WTC11 (cell line): Measurements from ENCODE around the gene SMTN. TPM values are rescaled to one million over a fixed set of nuclear protein-coding genes. Genes with fewer than 3 reads are reported as not detected.
A peak's percentile ranks its signal among the peaks of the same experiment; 100 is the strongest.

Source experiments
- ATAC-seq: fragments of 200-7000 bp; cut with Tn5 transposase; 2 replicates; pipeline ENCODE4 v1.10.0; 2021; ENCODE audit warnings: mild to moderate bottlenecking, moderate library complexity
- CTCF ChIA-PET: fragments of 300-600 bp; sonication (Branson Sonifier 250); formaldehyde crosslinking; loops from one replicate; lab custom pipeline; 2021; ENCODE audit warnings: antibody characterized with exemption; lab: Charles Lee
- POLR2A ChIA-PET: fragments of 350-600 bp; sonication (Branson Sonifier 250); formaldehyde crosslinking; loops from one replicate; lab custom pipeline; 2021; ENCODE audit warnings: antibody characterized with exemption; lab: Charles Lee
- DNase-seq: peaks from one replicate; pipeline ENCODE4 v3.0.0; 2021; ENCODE audit warnings: low spot score
- H3K27ac Mint-ChIP-seq: 2 replicates; pipeline ENCODE4 v1.8.0; 2021; ENCODE audit warnings: mixed read lengths
- H3K27me3 Mint-ChIP-seq: 2 replicates; pipeline ENCODE4 v1.8.0; 2021; ENCODE audit warnings: low read depth, mild to moderate bottlenecking, moderate library complexity, mixed read lengths
- H3K36me3 Mint-ChIP-seq: 2 replicates; pipeline ENCODE4 v1.8.0; 2021; ENCODE audit warnings: mixed read lengths
- H3K4me1 Mint-ChIP-seq: 2 replicates; pipeline ENCODE4 v1.8.0; 2022; ENCODE audit warnings: mixed read lengths
- H3K4me3 Mint-ChIP-seq: 2 replicates; pipeline ENCODE4 v1.8.0; 2021; ENCODE audit warnings: mild to moderate bottlenecking, moderate library complexity, mixed read lengths
- H3K9me3 Mint-ChIP-seq: 2 replicates; pipeline ENCODE4 v1.8.0; 2021; ENCODE audit warnings: mixed read lengths
- ARID4B ChIP-seq: sonication (generic); formaldehyde crosslinking; IDR thresholded peaks from 2 replicates; pipeline ENCODE4 v1.8.0; 2023; ENCODE audit warnings: missing genetic modification reagents, mild to moderate bottlenecking, borderline replicate concordance
- CBFB ChIP-seq: sonication (generic); formaldehyde crosslinking; IDR thresholded peaks from 2 replicates; pipeline ENCODE4 v1.8.1; 2022; ENCODE audit warnings: mild to moderate bottlenecking, low read depth, missing genetic modification reagents
- CTCF ChIP-seq: fragments of 200-600 bp; IDR thresholded peaks from 2 replicates; pipeline ENCODE4 v1.8.0; 2022; ENCODE audit warnings: antibody characterized with exemption
- ESRRA ChIP-seq: sonication (generic); formaldehyde crosslinking; IDR thresholded peaks from 2 replicates; pipeline ENCODE4 v1.8.1; 2022; ENCODE audit warnings: mild to moderate bottlenecking, missing genetic modification reagents, borderline replicate concordance
- GTF2I ChIP-seq: fragments of 250-450 bp; sonication (Bioruptor Pico); conservative IDR thresholded peaks from 2 replicates; pipeline ENCODE4 v1.4.0; 2021; ENCODE audit warnings: mild to moderate bottlenecking
- HMGA2 ChIP-seq: fragments of 250-450 bp; sonication (Bioruptor Pico); IDR thresholded peaks from 2 replicates; pipeline ENCODE4 v1.4.0; 2021; ENCODE audit warnings: mild to moderate bottlenecking, moderate library complexity
- IRF1 ChIP-seq: sonication (generic); formaldehyde crosslinking; IDR thresholded peaks from 2 replicates; pipeline ENCODE4 v1.8.0; 2023; ENCODE audit warnings: missing genetic modification reagents
- MYBL2 ChIP-seq: sonication (generic); formaldehyde crosslinking; IDR thresholded peaks from 2 replicates; pipeline ENCODE4 v1.8.1; 2023; ENCODE audit warnings: mild to moderate bottlenecking, moderate library complexity, missing genetic modification reagents
- NR2C2 ChIP-seq: sonication (generic); formaldehyde crosslinking; IDR thresholded peaks from 2 replicates; pipeline ENCODE4 v1.8.0; 2022; ENCODE audit warnings: mild to moderate bottlenecking, missing genetic modification reagents
- ZBTB43 ChIP-seq: sonication (generic); formaldehyde crosslinking; IDR thresholded peaks from 2 replicates; pipeline ENCODE4 v1.8.1; 2023; ENCODE audit warnings: mild to moderate bottlenecking, missing genetic modification reagents
- ZNF532 ChIP-seq: fragments of 250-450 bp; sonication (Bioruptor Pico); IDR thresholded peaks from 2 replicates; pipeline ENCODE4 v1.9.0; 2021; ENCODE audit warnings: mild to moderate bottlenecking, borderline replicate concordance
- total RNA-seq: library from RNA; stranded (reverse); gene quantifications from 3 replicates; pipeline ENCODE4 v1.2.3, GENCODE V29; 2021

Gene SMTN
- total RNA-seq, 1 experiment from 2014 or later, result 34.5 TPM

GRCh38 chr22:31083377-31083768 lies 2.3 kb downstream of the SMTN start (continued):
- TF ChIP-seq ZNF532 (CRISPR knock-in tag), result no peak
- TF ChIP-seq ZBTB43 (CRISPR knock-in tag), result no peak
- TF ChIP-seq GTF2I (CRISPR knock-in tag), result no peak
- no peak for TF ChIP-seq CTCF
- TF ChIP-seq MYBL2 (CRISPR knock-in tag), result no peak
- no peak for TF ChIP-seq IRF1

GRCh38 chr22:31083923-31084810 lies 3.0 kb downstream of the SMTN start:
- no peak for ATAC-seq

More at GRCh38 chr22:31083923-31084810, 3.0 kb downstream of the SMTN start:
- H3K4me1 Mint-ChIP-seq, result peaks cover 36% of the 10 kb centered on the region
- ChIA-PET POLR2A (interaction anchor here (1.0 to 4.2 kb wide), 7 partner anchors 13 to 193 kb away, joined by 3 to 43 read pairs (median 4); partner anchors contain the start of genes LIMK2, MORC2, PLA2G3 and TUG1), CTCF (interaction anchor here (0.6 to 21.8 kb wide), 16 partner anchors 9 to 320 kb away, joined by 3 to 363 read pairs (median 6); partner anchors contain the start of genes MORC2, SELENOM and TUG1)
- peak overlapping the region; percentile 44; the same call in 1 of the 2 replicates for H3K27ac Mint-ChIP-seq
- TF ChIP-seq HMGA2 (CRISPR knock-in tag) (no peak), CBFB (CRISPR knock-in tag) (no peak), NR2C2 (CRISPR knock-in tag) (no peak), ARID4B (CRISPR knock-in tag) (no peak), ESRRA (CRISPR knock-in tag) (no peak)
- peak overlapping the region; percentile 78 for H3K4me3 Mint-ChIP-seq
- no peaks in the 10 kb centered on the region for H3K36me3 Mint-ChIP-seq
- no peaks in the 10 kb centered on the region for H3K9me3 Mint-ChIP-seq
- peaks cover 11% of the 10 kb centered on the region for H3K27me3 Mint-ChIP-seq
- DNase-seq, result no peak
